GM18873 (cell line): ENCODE measurements around the gene MRPS11.
"Not testable (repeated sequence)": the region's sequence is repeated elsewhere in the genome, so short reads cannot be mapped to it uniquely, and the experiment has no call there.

Experiments
- ATAC-seq: cut with Tn5 transposase; IDR thresholded peaks from one replicate; pipeline ENCODE4 v1.9.1; 2021; ENCODE audit warnings: mild to moderate bottlenecking, moderate library complexity, moderate number of reproducible peaks; ENCODE audit not compliant: unreplicated experiment, low FRiP score

MRPS11 gene

DNA sequence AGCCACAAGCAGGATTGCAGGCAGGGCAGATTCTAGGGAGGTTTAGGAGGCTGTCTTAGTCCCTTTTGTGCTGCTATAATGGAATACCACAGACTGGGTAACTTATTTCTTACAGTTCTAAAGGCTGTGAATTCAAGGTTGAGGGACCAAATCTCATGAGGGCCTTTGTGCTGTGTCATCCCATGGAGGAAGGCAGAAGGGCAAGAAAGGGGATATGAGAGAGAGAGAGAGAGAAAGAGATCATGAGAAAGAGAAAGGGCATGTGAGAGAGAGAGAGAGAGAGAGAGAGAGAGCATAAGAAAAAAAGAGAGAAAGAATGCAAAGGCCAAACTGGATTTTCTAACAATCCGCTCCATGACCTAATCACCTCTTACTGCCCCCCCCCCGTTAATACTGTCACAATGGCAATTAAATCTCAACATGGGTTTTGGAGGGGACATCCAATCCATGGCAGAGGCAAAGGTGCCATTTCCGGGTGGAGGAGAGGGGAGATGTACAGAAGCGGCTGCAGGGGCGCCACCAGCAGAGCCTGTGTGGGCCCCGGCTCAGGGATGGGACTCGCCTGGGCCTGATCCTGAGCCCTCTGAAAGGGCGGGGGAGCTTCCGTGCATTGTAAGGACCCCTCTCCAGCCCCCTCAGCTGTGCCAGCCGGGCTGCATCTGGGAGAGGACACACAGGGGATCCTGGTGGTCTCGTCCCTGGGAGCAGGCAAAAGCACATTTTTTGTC lies 20.5 kb downstream of the MRPS11 start:
- ATAC-seq = no peak

DNA sequence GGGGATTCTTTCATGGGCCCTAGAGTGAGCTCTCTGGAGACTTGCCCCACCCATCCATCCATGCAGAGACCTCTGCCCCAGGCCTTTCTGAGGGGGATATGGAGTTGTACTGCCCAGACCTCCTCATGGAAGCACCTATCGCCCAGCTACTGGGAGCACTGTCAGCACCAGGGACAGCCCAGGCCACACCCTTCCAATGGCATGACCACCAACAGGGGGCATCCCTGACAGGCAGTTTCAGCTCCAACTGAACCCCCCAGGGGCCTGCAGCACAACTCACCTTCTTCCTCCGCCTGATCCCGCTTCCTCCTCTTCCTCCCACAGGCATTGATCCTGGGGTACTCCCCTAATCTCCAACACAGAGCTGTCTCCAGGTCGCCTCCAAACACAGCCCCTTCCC lies 21.8 kb downstream of the MRPS11 start:
- no peak for ATAC-seq

DNA sequence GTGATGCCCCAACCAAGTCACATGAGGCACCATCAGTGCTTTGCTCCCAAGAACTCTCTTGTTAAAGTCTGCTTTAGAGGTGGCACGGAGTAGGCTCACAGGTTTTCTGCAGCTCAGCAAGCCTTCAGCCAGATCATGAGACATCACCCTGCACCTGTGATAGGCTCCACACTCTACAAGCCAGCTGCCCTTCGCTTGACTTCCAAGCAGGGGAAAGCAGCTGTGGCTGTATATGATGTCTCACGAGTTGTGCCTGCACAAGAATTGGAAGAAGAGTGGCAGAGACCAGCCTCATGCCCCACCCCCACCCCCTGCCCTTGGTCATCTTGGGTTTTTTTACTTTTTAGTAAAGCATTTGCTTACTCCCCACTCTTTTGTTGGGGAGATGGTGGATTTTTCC lies 22.5 kb downstream of the MRPS11 start:
- ATAC-seq = no peak

DNA sequence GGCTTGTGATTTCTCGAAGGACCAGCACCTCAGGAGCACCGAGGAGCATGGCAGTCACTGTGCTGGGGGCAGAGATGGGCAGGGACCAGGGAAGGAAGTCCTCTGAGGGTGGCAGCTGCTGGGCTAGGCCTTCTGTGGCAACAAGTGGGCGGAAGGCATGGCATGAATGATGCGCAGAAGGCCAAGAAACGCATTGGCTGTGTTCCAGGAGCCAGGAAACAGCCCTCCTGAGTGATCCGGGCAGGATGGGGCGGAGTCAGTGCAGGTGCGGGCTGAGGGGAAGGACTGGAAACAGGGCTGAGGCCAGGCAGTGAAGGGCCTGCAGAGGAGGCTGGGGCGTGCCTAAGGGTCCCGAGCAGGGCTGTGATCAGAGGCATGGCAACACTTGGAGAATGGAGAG lies 23.6 kb downstream of the MRPS11 start:
- ATAC-seq = no peak

DNA sequence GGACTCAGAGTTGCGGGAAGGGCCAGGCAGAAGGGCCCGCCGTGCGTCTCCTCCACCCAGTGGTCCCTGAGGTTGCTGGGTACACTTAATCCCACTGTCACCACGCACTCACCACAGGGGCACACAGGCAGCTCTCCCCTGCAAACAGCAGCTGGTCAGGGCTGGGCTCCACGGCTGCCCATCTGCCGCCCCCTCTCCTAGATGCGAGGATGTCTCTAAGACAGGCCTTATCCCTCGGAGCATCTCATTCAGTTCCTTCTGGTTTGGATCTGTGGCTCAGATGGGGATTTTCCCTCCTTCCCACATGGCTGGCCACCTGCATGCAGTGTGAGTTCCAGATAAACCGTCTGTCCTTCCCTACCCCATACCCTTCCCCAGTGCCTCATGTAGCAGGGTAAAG lies 26.3 kb downstream of the MRPS11 start:
- no peak for ATAC-seq

- ATAC-seq = no peak
Measured at GRCh38 chr15:88497109-88497765, 29.7 kb downstream of the MRPS11 start.

DNA sequence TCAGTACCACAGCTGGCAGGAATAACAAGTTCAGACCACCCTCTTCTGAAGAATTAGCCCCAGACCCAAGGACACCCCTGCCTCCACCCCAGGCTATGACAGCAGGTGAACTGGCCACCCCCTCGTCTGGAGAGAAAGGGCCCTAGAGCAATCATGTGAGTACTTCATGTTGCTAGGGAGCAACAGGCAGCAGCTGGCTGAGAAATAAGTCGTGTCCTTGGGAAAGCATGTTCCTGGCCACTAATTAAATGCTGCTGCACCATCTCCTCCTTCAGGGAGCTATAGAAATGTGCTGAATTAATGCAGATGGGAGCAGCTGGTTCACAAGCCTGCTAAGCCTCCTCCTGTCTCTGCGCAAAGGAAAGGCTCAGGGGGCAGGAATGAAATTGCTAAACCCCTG lies 31.5 kb downstream of the MRPS11 start:
- ATAC-seq = no peak

GRCh38 chr15:88504445-88504844 lies 36.9 kb downstream of the MRPS11 start:
- ATAC-seq = no peak

DNA sequence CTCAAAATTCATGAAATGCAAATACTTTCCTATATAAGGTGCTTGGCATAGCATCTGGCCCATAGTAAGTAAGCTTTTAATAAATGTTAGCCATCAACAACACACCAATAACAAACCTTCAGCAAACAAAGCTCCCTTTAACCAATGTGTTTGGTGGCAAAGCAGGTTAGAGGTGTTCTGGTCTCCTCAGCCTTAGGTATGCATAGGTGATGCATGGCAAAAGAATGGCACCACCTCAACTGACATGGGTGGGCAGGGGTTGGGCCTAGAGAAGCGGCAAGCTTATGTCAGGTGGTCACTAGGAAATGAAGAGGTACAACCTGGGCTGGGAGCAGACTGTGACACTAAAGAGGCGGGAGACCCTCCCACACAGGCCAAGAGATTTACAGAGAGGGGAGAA lies 38.2 kb downstream of the MRPS11 start:
- no peak for ATAC-seq

GRCh38 chr15:88506628-88507027 lies 39.1 kb downstream of the MRPS11 start:
- ATAC-seq = no peak

DNA sequence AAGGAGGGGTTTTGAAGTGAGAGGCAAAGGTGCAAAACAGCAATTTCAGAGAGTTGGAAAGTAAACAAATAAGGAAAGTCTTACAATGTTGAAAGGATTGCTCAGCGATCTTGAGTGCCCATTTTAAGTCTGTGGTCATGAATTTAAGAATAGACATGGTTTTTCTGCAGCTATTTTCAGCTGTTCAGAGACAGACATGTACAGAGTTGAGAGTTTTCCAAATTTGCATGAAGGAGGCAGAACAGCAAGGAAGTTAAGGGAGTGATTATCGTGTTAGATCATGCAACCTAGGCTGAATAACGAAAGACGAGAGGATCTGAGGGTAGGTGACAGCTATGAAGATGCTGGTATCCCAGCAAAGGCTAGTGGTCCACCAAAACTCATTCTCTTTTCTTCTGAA lies 41.8 kb downstream of the MRPS11 start:
- ATAC-seq = no peak

DNA sequence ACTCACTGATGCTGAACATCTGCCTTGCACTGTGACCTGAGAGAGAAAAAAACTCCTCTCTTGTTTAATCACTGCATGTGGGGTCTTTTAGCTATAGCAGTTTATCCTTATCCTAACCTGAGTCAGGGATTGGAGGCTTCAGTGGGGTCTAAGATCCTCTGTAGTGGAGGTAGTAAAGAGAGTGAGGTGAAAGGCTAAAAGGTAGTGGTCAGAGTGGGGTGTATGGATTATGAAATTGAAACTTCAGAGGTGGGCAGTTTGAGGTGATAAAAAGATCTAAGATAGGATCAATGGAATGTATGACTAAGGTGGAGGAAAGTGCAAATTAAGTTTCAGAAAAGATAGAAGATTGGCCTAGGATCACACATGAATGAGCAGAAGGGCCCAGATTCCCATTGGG lies 42.5 kb downstream of the MRPS11 start:
- no peak for ATAC-seq

- no peak for ATAC-seq
Measured at GRCh38 chr15:88511161-88511560, 43.7 kb downstream of the MRPS11 start.

DNA sequence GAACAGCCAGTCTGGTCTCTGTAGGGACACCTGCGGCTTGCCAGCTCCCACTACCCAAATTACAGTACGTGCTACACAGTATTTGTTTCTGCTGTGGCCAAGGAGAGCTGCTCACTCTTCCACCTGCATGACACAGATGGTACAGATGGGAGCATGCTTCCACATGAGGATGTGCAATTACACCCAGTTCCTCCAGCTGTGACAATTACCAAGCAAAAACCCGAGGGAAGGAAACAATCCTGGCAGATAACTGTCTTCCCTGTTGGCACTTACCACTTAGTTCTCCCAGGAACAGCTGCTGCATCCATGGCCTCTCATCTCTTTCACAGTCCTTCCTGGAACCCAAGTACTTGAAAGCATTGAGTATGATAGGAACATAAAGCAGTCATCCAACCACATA lies 44.6 kb downstream of the MRPS11 start:
- ATAC-seq = no peak

- ATAC-seq = no peak
Measured at GRCh38 chr15:88512601-88513000, 45.1 kb downstream of the MRPS11 start.

GRCh38 chr15:88513195-88513594 lies 45.7 kb downstream of the MRPS11 start:
- ATAC-seq = no peak

DNA sequence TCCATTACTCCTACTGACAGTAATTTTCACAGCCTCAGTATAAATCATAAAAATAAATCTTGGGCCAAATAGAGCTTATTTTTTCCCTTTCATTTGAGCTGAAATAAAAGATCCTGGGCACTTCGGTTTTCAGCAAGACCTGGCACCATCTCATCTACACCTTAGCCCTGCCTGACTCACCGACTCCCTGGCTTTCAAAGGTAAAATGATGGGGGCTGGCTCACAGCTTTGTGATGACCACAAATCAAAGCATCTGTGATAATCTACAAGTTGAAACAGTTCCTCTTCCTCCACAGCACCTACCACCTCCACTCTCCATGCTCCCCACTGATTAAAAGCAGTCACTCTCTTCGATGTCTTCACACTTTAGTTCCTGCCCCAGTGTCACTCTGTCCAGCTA lies 51.4 kb downstream of the MRPS11 start:
- no peak for ATAC-seq

DNA sequence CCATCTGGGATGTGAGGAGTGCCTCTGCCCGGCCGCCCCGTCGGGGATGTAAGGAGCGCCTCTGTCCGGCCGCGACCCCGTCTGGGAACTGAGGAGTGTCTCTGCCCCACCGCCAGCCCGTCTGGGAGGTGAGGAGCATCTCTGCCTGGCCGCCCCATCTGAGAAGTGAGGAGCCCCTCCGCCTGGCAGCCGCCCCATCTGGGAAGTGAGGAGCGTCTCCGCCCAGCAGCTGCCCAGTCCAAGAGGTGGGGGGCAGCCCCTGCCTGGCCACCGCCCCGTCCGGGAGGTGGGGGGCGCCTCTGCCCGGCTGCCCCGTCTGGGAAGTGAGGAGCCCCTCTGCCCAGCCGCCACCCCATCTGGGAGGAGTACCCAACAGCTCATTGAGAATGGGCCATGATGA lies 56.6 kb downstream of the MRPS11 start:
- ATAC-seq = not testable (repeated sequence)

- no peak for ATAC-seq
Measured at GRCh38 chr15:88525418-88525817, 57.9 kb downstream of the MRPS11 start.

DNA sequence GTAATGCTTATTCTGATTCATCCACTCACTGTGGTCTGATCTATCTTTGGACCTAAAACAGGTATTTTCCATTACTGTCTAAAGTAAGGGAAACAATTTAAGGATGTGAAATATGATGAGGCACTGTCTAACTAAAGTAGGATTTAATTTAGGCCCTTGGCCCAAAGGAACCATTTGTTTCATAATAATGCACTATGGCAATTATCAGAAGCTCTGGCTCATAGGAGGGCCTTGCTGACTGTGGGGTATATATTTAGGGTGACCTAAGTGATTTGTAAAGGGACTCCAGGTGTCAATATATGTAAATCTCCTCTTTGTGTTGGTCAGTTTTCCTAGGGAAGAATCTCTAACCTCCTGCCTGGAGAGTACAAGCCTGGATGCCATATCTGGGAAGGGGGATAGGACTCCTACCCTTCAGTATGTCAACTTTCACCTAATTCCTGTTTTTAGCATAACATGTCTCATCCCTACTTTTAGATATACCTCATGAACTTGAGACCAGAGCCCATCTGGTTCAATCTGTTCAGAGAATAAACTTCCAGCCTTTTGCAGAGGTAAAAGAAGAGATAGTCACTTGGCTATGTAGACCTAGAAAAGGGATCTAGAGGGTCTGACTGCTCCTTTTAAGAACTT lies 58.9 kb downstream of the MRPS11 start:
- ATAC-seq = no peak

- ATAC-seq = no peak
Measured at GRCh38 chr15:88529021-88529630, 61.6 kb downstream of the MRPS11 start.
